HG02840 (cell line): ENCODE data around the gene SCAPER.

Source experiments
- ATAC-seq: cut with Tn5 transposase; IDR thresholded peaks from one replicate; pipeline ENCODE4 v1.9.1; 2021; ENCODE audit warnings: mild to moderate bottlenecking, moderate library complexity, moderate number of reproducible peaks; ENCODE audit not compliant: unreplicated experiment, low FRiP score

Gene SCAPER

DNA sequence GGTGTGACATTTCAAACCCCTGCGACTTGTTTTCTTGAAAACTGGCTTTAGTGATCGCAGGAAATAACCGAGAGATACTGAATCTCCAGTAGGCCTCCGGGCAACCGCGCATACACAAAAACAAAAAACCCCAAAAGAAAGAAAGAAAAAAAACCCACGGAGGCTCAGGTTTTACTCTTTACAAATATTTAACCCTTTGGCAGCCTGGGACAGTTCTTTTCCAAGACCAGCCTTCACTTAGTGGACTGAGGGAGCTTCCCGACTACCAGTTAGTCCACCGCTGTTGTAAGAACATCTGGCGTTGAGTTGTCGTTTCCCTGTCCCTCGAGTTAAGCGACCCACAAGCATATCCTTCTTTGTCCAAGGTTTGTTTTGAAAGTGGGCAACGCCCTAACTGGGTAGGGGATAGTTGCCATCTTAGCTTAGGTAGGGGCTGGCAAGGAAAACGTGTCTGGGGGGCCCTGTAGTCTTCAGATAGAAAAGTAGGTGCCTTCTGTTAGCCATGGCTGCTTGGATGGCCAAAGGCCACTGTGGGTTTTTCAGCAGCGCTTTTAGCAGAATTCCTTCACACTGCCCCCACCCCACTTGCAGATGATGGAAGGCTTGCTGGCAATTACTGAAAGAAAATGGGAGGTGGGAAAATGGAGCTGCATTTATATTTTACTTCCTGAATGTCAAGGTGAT, 561.7 kb downstream of the SCAPER start:
- no peak for ATAC-seq

DNA sequence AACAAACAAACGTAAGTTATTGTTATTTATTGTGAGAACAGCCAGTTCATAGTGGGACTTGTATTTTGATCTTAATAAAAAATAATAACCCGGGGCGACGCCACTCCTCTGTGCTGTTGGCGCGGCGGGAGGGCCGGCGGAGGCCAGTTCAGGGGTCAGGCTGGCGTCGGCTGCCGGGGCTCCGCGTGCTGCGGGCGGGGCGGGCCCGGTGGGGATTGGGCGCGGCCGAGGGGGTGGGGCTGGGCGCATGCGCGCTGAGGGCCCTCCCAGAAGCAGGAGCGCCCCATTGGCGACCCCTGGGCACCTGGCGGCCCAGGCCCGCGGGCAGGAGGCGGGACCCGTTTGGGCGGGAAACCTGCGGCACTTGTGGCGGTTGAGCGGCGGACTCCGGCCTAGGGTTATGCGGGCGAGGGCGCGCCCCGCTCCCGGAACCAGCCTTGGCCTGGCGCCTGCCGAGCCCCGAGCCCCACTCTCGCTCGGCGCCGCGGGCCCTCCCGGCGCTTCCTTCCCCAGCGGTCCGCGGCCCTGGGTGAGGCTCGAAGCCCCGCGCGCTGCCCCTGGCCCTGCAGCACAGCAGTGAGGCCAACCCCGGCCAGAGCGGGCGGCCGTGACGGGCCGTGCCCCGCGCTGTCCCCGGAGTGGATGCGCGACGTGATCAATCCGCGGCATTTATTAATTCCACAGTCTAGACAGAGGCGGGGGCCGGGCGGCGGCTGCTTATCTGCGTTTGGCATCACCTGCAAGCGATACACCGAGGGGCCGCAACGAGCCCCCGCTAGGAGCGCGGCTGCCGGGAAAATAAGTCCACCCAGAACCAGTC, 562.5 kb downstream of the SCAPER start:
- no peak for ATAC-seq

DNA sequence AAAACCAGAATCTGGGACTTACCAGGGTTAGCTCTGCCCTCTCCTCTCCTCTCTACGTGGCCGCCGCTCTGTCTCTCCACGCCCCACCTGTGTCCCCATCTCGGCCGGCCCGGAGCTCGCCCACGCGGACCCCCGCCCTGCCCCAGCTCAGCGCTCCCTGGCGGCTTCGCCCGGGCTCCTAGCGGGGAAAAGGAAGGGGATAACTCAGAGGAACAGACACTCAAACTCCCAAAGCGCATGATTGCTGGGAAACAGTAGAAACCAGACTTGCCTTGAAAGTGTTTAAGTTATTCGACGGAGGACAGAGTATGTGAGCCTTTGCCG, 563.1 kb downstream of the SCAPER start:
- no peak for ATAC-seq

DNA sequence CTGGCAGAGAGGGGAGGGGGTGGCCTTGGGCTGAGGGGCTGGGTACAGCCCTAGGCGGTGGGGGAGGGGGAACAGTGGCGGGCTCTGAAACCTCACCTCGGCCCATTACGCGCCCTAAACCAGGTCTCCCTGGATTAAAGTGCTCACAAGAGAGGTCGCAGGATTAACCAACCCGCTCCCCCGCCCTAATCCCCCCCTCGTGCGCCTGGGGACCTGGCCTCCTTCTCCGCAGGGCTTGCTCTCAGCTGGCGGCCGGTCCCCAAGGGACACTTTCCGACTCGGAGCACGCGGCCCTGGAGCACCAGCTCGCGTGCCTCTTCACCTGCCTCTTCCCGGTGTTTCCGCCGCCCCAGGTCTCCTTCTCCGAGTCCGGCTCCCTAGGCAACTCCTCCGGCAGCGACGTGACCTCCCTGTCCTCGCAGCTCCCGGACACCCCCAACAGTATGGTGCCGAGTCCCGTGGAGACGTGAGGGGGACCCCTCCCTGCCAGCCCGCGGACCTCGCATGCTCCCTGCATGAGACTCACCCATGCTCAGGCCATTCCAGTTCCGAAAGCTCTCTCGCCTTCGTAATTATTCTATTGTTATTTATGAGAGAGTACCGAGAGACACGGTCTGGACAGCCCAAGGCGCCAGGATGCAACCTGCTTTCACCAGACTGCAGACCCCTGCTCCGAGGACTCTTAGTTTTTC, 563.6 kb downstream of the SCAPER start:
- no peak for ATAC-seq

DNA sequence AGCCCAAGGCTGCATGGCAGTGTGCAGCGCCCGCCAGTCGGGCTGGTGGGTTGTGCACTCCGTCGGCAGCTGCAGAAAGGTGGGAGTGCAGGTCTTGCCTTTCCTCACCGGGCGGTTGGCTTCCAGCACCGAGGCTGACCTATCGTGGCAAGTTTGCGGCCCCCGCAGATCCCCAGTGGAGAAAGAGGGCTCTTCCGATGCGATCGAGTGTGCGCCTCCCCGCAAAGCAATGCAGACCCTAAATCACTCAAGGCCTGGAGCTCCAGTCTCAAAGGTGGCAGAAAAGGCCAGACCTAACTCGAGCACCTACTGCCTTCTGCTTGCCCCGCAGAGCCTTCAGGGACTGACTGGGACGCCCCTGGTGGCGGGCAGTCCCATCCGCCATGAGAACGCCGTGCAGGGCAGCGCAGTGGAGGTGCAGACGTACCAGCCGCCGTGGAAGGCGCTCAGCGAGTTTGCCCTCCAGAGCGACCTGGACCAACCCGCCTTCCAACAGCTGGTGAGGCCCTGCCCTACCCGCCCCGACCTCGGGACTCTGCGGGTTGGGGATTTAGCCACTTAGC, 564.3 kb downstream of the SCAPER start:
- ATAC-seq, result no peak

DNA sequence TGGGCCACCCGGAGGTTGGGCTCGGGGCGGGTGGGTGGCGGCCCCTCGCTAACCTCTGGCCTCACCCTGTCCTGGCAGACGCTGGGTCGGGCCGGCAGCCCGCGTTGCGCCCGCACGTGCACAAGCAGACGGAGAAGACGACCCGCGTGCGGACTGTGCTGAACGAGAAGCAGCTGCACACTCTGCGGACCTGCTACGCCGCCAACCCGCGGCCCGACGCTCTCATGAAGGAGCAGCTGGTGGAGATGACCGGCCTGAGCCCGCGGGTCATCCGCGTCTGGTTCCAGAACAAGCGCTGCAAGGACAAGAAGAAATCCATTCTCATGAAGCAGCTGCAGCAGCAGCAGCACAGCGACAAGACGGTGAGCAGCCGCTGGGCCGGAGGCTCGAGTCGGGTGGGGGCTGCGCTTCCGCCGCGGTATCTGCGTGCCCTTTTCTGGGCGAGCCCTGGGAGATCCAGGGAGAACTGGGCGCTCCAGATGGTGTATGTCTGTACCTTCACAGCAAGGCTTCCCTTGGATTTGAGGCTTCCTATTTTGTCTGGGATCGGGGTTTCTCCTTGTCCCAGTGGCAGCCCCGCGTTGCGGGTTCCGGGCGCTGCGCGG, 564.8 kb downstream of the SCAPER start:
- ATAC-seq, result no peak

DNA sequence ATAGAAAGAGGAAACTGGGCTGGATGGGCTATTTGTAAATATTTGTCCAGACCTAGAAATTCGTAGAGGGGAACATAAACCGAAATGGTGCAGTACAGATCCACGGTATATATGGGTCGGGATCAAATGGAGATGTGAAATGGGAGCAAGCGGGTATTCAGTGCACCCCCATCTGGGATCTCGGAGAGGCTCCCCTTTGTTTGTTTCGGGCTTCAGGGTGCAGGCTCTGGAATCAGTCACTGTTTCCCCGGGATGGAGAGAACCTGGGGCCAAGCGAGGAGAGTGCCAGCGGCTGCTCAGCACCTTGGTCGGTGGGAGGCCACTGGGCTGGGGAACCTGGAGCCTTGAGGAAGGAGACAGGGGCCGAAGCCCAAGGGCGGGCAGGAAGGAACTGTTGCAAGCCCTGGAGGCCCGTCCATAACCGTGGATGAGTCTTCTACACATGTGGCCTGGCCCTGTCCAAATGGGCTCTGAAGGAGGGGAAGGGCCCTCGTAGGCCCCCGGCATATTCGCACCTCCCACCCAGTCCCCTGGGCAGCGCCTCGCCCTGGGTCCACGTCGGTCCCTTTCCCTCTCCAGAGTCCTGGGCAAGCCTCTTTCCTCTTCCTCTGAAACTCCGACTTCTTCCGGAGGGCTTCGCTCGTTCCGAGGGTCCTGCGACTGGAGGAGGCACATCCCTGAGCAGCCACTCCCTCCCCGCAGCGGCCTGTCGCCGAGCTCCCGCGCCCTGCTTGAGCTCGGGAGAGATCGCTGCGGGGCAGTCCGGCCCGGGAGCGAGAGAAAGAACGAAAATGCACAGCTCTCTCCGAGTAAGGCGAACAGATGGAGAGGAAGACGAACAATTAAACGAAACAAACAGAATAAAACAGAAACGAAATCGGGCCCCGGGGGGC, 565.6 kb downstream of the SCAPER start:
- ATAC-seq, result no peak

DNA sequence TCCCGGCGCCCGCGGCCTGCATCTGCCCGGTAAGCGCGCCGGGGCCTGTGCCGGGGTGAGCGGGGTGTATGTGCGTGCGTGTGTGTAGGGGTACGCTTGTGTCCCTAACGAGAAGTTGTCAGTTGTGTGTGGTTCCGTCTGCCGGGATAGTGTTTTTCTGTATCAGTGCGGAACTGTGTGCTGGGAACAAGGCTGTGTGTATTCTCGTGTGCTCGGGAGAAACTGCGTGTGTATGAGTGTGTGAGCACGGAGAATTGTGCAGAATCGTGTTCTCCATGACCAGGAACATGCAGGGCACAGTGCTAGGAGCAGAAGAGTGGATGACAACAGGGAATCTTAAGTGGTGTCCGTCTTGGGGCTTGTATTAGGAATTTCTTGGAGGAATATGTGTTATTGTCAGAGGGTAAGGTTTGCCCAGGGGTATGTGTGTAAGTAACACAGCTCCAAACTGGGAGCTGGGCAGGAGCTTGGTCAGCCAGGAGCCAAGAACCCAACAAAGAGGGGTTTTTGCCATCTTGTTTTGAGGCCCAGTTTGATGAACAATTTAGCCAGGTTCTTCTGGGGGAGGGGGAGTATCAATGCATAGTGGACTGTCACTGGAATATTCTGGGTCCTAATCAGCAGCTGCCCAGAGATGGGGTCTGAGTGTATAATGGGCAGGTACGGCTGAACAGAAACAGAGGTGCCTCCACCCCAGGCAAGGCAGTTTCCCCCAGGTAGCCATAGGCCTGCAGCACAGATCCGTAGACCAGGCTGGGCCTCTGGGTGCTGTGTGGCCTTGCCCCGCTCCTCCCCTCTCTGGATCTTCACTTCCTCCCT, 566.4 kb downstream of the SCAPER start:
- no peak for ATAC-seq

DNA sequence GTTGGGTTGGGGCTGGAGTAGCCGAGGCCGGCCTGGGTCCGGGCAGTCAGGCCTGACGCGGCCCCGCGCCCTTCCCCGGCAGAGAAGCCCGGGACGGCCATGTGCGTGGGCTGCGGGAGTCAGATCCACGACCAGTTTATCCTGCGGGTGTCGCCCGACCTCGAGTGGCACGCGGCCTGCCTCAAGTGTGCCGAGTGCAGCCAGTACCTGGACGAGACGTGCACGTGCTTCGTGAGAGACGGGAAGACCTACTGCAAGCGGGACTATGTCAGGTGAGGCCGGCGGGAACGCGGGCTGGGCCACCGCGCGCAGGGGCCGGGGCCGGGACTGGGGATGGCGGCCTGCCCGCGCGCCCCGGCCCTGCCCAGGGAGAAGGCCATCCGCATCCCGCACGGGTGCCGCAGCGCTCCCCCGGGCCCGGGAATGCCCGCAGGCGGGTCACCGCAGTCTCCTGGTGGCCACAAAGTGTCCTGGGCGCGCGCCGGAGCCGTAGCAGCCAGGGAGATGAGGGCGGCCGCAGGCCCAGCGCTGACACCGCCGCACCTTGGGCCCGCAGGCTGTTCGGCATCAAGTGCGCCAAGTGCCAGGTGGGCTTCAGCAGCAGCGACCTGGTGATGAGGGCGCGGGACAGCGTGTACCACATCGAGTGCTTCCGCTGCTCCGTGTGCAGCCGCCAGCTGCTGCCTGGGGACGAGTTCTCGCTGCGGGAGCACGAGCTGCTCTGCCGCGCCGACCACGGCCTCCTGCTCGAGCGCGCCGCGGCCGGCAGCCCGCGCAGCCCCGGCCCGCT, 567.2 kb downstream of the SCAPER start:
- no peak for ATAC-seq

DNA sequence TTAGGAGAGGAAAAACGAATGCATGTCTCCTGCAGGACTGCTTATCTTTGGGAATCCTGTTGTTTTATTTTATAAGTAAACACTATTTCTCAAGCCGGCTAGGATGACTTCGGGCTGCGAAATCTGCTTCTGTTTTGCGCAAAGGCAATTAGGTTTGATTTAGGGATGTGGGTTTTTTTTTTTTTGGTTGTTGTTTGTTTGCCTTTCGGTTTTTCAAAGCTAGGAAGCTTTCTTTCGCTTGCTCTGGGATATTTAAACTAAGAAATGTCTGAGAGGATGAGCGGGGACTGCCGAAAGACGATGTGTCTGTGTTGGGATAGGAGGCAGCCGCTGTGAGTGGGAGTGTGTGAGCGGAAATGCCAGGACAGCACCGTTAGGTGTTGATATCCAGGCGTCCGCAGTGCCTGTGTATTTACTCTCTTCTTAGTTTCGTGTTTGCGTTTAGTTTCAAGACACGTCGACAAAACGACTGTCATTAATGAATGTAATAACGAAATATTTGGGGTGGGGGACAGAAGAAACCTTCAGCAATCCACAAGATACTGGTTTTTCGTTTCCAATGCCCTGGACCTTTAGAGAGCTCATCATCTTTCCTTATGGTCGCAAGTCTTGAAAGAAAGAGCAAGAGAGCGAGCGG, 568.0 kb downstream of the SCAPER start:
- ATAC-seq, result no peak

DNA sequence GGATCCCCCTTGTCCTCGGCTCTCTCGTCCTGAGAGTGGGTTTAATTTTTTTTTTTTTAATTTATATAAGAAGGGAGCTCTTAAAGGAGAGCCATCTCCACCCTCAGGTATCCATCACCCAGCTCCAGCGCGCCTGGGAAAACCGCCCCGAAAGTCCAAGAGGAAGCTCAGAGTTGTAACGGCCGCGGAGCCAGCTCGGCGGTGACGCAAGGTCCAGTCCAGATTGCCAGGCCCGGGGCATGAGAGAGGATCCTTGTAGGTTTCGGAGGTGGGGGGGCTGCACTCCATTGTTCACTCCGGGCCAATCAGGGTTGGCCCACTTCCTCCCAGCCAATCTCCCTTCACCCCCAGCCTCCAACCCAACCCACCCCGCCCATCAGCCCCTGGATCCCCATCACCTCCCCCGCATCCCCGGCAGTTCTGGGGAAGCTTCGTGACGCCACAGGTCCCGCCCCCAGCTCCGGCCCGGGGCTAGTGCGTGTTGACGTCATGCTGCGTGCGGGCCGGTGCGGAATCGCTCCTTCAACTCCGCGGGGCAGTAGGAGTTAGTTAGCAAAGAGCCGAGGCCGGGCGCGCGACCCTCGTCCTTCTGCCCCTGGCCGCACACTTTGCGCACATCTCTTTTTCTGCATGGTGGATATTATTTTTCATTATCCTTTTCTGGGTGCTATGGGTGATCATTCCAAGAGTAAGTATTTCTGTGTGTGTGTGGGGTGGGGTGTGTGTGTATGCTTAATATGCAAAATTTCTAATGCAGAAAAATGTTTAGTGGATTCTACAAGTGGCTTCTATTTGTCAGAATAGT, 568.7 kb downstream of the SCAPER start, which contains the start of gene ISL2:
Gene ISL2, plus strand, starts transcription at position 520 of the 805 bp plus-strand sequence. Its CDS starts 111 bp downstream, at position 631.
- peak; percentile 37 for ATAC-seq

DNA sequence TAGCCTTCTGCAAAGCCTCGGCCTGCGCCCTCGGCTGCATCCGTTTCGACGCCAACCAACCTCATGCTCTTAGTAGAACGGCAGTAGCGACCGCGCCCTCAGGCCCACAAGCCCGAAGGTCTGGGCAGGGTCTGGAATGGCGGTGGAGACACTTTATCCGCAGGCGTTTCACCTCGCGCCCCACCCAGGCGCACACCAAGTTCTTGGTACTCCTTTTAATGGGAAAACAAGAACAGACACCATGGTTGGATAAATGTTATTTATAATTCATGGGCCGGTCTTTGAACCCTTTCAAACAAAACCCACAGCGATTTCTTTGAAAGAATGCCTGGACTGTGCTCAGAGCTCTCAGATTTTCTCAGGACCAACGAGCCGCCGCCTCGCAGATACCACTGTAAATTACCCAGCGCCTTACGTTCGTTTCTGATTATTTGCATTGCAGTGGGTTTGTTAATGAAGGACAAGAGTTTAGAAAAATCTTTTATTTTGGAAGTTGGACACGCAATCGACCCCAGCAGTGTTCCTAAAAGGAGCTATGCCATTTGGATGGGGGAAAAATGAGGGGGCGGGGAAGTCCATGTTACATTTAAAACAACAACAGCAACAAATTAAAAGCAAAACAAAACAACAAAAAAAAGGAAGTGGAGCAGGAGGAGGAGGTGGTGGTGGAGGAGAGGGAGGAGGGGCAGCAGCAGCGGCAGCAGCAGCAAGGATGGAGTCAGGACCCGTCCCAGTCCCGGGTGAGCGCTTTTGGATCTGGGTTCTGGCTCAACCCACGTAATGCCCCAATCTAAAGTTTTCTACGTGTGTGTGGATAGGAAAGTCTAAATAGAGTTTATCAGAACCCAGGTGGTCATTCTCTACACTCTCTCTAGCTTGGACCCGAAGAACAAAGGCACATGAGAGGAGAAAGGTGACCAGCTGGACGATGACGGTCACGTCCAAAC, 569.6 kb downstream of the SCAPER start:
- ATAC-seq, result no peak

DNA sequence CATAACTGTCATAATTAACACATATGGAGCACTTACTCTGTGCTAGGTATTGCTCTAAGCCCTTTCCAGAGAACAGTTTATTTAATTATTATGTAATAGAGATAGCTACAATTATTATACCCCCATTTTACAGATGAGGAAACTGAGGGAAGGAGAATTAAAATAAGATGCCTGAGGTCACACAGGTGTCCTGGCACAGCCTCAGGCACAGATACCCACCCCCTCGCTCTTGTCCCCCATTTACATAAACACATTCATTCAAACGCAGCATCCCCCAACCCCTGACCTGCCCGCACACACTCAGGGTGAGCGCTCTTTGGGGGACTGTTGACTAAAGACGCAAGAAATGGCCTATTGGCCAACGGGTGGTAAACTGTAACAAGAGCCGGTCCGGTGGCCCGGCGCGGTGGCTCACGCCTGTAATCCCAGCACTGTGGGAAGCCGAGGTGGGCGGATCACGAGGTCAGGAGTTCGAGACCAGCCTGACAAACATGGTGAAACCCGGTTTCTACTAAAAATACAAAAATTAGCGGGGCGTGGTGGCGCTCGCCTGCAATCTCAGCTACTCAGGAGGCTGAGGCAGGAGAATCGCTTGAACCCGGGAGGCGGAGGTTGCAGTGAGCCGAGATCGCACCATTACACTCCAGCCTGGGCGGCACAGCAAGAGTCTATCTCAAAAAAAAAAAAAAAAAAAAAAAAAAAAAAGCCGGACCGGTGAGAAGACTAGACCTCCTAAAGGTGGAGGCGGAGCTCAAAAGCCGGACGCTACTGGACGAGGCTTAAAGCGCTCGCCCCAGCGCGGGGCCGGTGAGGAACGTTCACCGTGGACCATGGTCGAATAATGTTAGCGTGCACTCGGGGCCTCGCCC, 570.5 kb downstream of the SCAPER start:
- no peak for ATAC-seq

DNA sequence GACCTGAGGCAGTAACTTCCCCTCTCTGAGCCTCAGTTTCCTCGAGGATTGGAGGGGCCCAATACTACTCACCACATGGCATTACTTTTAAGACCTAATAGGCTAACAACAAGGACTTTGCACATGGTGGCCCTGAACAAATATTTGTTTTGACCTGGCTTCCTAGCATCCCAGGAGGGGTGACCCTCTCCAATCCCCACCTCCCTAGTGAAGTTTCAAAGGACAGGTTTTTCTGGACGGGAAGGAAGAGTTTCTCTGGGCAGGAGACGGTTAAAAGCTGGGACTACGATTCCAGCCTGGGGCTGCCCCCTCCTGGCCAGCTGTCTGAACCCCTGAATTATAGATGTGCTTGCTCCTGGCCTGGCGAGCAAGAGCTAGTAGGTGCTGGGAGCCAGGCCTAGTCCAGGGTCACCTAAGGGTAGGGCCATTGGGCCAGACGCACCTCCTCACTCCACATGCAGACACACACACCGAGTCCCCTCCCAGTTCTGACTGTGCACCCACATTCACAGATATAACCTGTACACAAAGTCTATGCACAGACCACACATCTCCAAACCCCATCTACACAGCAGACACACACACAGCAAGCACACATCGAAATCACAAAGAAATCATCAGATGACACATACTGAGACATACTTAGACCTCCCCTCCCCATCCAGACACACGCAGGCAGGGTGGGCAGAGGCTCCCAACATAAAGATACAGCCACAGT, 571.3 kb downstream of the SCAPER start:
- ATAC-seq, result no peak
